AG09319 (cell line): ENCODE measurements around the gene ARRB1.

ENCODE experiments used
- DNase-seq: peaks from one replicate; pipeline ENCODE4 v3.0.0-alpha.2; 2010; ENCODE audit warnings: low read depth; ENCODE audit errors: extremely low read depth
- CTCF ChIP-seq: IDR thresholded peaks from 2 replicates; pipeline ENCODE4 v1.5.1; 2011; ENCODE audit warnings: low read depth, mild to moderate bottlenecking, inconsistent platforms, low read length, moderate library complexity

Gene ARRB1

GRCh38 chr11:75324740-75325139 lies 26.7 kb downstream of the ARRB1 start:
- DNase-seq = no peak
- TF ChIP-seq CTCF = no peak

DNA sequence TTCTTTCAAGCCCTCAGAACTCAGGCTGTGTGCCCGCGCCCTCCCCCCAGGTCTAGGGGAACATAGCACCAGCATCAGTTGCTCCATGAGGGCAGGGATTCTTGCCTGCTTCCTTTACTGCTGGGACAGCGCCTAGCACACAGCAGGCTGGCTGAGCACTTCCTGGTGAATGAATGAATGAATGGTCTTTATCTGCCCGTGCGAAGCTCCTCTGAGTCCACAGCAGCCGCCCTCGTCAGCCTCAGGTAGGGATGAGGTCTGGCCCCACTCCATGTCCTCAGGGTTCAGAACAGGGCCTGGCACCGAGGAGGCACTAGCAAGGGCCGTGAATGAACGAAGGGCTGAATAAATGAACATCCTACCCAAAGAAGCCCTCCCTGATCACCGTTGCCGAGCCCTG lies 27.3 kb downstream of the ARRB1 start:
- no peak for TF ChIP-seq CTCF
- no peak for DNase-seq

- TF ChIP-seq CTCF = no peak
- no peak for DNase-seq
Observed at GRCh38 chr11:75323609-75324008, 27.9 kb downstream of the ARRB1 start.

- no peak for TF ChIP-seq CTCF
Observed at GRCh38 chr11:75320643-75321042, 30.8 kb downstream of the ARRB1 start.

DNA sequence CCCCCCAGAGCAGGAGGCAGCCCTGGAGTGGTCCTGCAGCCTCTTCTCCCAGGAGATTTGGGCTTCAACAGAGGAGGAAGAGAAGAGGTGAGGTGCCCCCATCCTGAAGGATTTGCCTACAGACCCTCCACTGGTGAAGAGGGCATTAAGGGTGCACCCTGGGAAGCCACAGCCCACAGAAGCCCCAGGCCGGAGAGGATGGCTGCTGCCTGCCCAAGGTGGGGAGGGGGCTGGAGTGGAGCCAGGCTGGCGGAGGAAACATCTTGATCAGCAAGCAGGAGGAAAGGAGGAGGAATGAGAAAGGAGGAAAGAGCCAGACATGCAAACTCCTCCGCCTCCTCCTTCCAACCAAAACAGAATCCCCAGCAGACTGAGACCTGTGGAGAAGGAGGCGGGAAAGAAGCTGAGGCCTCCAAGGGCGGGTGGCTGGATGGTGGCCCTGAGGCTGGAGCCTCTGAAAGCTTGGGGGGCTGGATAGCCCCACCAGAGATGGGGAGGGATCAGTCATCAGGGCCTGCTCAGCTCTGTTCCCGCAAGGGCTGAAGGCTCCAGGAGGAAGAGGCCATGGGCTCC lies 31.3 kb downstream of the ARRB1 start:
- no peak for DNase-seq
- no peak for TF ChIP-seq CTCF

More at GRCh38 chr11:75320643-75321042, 30.8 kb downstream of the ARRB1 start:
- DNase-seq = no peak

GRCh38 chr11:75319035-75319877 lies 32.2 kb downstream of the ARRB1 start:
- TF ChIP-seq CTCF = no peak
- no peak for DNase-seq

- TF ChIP-seq CTCF = no peak
- DNase-seq = no peak
Observed at GRCh38 chr11:75317446-75318122, 33.9 kb downstream of the ARRB1 start.
